Progenitor cell of endocrine pancreas (in vitro differentiated cells): ENCODE measurements around the gene NBEA. TPM values are rescaled to one million over a fixed set of nuclear protein-coding genes. Genes with fewer than 3 reads are reported as not detected.
"Not testable (repeated sequence)": the region's sequence is repeated elsewhere in the genome, so short reads cannot be mapped to it uniquely, and the experiment has no call there.

Experiments used
- DNase-seq: peaks from one replicate; pipeline ENCODE4 v3.0.0; 2021; ENCODE audit warnings: low spot score; ENCODE audit not compliant: unreplicated experiment
- H3K27ac Mint-ChIP-seq: 2 replicates; pipeline ENCODE4 v1.8.0; 2021; ENCODE audit warnings: mild to moderate bottlenecking, moderate library complexity, mixed read lengths
- H3K27me3 Mint-ChIP-seq: 2 replicates; pipeline ENCODE4 v1.8.0; 2021; ENCODE audit warnings: mixed read lengths
- H3K36me3 Mint-ChIP-seq: 2 replicates; pipeline ENCODE4 v1.8.0; 2022; ENCODE audit warnings: mixed read lengths; ENCODE audit not compliant: insufficient read depth
- H3K4me1 Mint-ChIP-seq: 2 replicates; pipeline ENCODE4 v1.8.0; 2021; ENCODE audit warnings: low read depth, mixed read lengths
- H3K4me3 Mint-ChIP-seq: 2 replicates; pipeline ENCODE4 v1.8.0; 2021; ENCODE audit warnings: low read depth, mild to moderate bottlenecking, moderate library complexity, mixed read lengths
- H3K9me3 Mint-ChIP-seq: 2 replicates; pipeline ENCODE4 v1.8.0; 2021; ENCODE audit warnings: low read depth, mixed read lengths
- total RNA-seq: library from RNA; stranded (reverse); gene quantifications from 2 replicates; pipeline ENCODE4 v1.2.1, GENCODE V29; 2021
- TF ChIP-seq, protein P1 (sequence below): fragments of 200-600 bp; sonication (generic); IDR thresholded peaks from one replicate; pipeline ENCODE4 v1.5.0; 2021; ENCODE audit warnings: antibody characterized with exemption, mild to moderate bottlenecking; ENCODE audit not compliant: unreplicated experiment

Gene NBEA
- total RNA-seq, 1 donor from 2014 or later, result 21.7 TPM

DNA sequence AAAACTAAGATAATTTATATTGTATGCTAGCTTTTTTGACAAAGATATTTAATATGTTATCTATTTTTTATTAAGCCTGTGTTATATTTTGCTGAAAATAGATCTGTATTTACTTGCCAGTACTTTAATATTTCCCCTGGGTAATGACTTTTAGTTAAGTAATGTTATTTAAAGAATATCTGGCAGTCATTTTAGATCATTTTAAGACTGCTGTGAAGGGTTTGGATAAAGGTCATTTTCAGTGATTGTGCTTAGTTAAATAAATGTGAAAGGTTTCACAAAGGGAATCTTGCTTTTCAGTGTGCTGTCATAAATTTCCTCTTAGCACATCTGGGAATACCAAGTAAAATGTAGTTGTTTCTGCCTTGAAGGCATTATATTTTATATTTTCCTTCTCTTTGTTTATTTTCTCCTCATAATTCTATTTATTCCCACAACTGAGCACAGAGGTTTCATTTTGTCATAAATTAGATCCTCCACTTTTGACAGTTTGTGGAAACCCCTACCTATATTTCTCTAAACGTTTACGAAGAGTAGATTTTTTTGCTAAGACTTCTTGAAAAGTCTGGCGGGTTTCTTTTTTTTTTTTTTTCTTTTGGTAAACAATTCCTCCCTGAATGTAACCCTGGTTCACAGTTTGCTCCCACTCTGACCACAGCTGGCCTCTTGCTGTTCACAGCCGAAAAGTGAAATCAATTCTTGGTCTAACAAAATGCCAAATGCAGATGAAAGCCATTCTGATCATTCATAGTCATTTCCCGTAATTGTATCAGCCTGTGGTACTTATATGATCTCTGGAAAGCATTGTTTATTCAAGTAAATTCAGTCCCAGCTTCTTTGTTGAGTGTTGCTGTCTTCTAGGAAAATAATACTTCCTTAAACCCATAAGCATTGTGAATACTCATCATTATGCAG, 446.6 kb downstream of the NBEA start:
- Mint-ChIP-seq H3K27ac (no peak overlapping the region), H3K9me3 (no peaks in the 10 kb centered on the region), H3K36me3 (no peaks in the 10 kb centered on the region), H3K27me3 (no peaks in the 10 kb centered on the region), H3K4me3 (no peak overlapping the region), H3K4me1 (peaks cover 29% of the 10 kb centered on the region)
- TF ChIP-seq, protein P1, sequence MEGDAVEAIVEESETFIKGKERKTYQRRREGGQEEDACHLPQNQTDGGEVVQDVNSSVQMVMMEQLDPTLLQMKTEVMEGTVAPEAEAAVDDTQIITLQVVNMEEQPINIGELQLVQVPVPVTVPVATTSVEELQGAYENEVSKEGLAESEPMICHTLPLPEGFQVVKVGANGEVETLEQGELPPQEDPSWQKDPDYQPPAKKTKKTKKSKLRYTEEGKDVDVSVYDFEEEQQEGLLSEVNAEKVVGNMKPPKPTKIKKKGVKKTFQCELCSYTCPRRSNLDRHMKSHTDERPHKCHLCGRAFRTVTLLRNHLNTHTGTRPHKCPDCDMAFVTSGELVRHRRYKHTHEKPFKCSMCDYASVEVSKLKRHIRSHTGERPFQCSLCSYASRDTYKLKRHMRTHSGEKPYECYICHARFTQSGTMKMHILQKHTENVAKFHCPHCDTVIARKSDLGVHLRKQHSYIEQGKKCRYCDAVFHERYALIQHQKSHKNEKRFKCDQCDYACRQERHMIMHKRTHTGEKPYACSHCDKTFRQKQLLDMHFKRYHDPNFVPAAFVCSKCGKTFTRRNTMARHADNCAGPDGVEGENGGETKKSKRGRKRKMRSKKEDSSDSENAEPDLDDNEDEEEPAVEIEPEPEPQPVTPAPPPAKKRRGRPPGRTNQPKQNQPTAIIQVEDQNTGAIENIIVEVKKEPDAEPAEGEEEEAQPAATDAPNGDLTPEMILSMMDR, result no peak
- DNase-seq, result no peak

DNA sequence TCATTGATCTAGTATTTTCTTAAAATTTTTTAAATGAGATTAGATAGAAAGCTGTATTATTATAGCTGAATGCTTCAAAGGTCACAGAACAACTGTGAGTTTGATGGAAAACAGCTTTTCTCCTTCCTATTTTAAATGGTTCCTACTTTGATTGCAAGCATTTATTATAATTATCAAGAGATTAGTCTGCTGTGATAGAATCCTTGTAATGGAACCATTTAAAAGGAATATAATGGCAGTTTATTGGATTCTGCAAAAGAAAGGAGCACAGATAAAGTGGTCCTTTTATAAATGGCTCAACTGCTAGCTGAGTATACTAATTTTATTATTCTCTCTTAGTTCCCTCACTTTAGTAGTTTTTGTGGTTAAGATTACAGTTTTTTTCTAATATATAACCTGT, 447.5 kb downstream of the NBEA start:
- Mint-ChIP-seq H3K9me3 (no peaks in the 10 kb centered on the region), H3K27ac (no peak overlapping the region), H3K4me3 (no peak overlapping the region), H3K27me3 (no peaks in the 10 kb centered on the region), H3K36me3 (no peaks in the 10 kb centered on the region), H3K4me1 (peaks cover 34% of the 10 kb centered on the region)
- DNase-seq, result no peak
- TF ChIP-seq, protein P1, result no peak

DNA sequence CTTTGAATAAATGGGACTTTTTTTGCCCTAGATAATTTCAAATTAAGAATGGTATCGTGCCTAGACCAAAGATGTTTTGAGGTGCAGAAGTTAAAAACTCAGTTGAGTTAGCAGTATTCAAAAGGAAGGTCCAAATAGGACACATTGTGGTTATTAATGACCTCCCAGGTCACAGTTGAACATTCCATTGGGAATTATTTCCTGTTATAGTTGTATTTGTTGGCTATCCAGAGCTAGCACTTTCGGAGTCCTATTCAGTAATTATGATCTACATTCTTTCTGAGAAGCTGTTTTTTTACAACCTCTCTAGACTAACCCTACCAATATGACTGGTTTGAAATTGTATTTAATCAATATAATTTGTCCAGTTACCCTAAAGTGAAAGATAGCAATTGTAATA, 450.7 kb downstream of the NBEA start:
- H3K9me3 Mint-ChIP-seq, result no peaks in the 10 kb centered on the region
- H3K27me3 Mint-ChIP-seq, result no peaks in the 10 kb centered on the region
- H3K4me3 Mint-ChIP-seq, result no peak overlapping the region

DNA sequence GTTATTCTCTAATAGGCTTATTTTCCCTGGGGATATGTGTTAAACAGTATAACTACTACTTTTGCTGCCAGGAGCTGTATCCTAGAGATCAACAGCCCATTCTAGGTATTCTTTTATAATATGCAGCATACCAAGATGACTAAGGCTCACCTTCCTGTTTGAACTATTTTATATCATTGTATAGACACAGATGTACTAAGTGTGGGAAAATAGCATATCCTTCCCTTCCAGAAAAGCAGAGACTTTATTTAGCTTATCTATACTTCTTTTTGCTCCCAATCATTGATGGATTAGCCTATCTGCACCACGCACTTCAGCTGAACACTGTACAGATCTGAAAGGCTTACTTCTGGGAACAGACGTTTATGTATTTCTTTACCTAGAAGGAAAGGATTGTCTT, 451.8 kb downstream of the NBEA start:
- peaks cover 2% of the 10 kb centered on the region for H3K36me3 Mint-ChIP-seq

More for the DNA sequence above, 450.7 kb downstream of the NBEA start:
- Mint-ChIP-seq H3K27ac (no peak overlapping the region), H3K4me1 (peaks cover 26% of the 10 kb centered on the region), H3K36me3 (no peaks in the 10 kb centered on the region)
- DNase-seq, result no peak
- TF ChIP-seq, protein P1, result no peak

DNA sequence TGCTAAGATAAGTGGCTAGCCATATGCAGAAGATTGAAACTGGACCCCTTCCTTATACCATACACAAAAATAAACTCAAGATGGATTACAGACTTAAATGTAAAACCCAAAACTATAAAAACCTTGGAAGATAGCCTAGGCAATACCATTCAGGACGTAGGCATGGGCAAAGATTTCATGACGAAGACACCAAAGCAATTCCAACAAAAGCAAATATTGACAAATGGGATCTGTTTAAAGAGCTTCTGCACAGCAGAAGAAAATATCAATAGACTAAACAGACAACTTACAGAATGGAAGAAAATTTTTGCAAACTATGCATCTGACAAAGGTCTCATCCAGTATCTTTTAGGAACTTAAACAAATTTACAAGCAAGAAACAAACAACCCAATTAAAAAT, 466.2 kb downstream of the NBEA start:
- not testable (repeated sequence) for H3K27ac Mint-ChIP-seq, H3K9me3 Mint-ChIP-seq, H3K27me3 Mint-ChIP-seq, H3K36me3 Mint-ChIP-seq, H3K4me3 Mint-ChIP-seq, H3K4me1 Mint-ChIP-seq, DNase-seq

More for the DNA sequence above, 451.8 kb downstream of the NBEA start:
- Mint-ChIP-seq H3K4me3 (no peak overlapping the region), H3K9me3 (peaks cover 4% of the 10 kb centered on the region), H3K27ac (no peak overlapping the region), H3K27me3 (no peaks in the 10 kb centered on the region), H3K4me1 (peaks cover 18% of the 10 kb centered on the region)
- no peak for DNase-seq
- TF ChIP-seq, protein P1, result no peak
